H4 (cell line): Measurements from ENCODE around the gene C1orf167. TPM values are rescaled to one million over a fixed set of nuclear protein-coding genes. Genes with fewer than 3 reads are reported as not detected.
"Not testable (repeated sequence)": the region's sequence is repeated elsewhere in the genome, so short reads cannot be mapped to it uniquely, and the experiment has no call there.

Experiments used
- DNase-seq: peaks from one replicate; pipeline ENCODE4 v3.0.0-alpha.2; 2015; ENCODE audit warnings: low spot score
- total RNA-seq: library from RNA; depleted of rRNA; stranded (reverse); fragments of >200 nt; shearing (Covaris generic); gene quantifications from 2 replicates; pipeline ENCODE4 v1.2.3, GENCODE V29; 2014

Gene C1orf167
- total RNA-seq, 1 experiment from 2014 or later, result not detected

DNA sequence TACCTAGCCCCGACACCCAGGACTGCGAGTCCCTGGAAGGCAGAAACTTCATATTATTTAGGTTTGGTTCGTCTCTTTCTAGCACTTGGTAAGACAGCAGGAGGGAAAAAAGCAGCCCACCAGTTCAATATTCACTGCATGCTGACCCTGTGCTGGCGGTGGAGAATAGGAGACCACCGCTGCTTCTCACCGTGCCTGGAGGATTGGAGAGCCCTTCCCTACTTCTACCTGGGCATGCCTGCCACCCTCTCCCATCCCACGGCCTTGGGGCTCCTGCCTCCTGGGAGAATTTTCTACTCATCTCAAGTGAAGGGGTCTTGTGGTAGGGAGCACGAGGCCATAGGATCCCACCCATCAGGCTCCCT is 38.4 kb downstream of the C1orf167 start:
- DNase-seq, result no peak

DNA sequence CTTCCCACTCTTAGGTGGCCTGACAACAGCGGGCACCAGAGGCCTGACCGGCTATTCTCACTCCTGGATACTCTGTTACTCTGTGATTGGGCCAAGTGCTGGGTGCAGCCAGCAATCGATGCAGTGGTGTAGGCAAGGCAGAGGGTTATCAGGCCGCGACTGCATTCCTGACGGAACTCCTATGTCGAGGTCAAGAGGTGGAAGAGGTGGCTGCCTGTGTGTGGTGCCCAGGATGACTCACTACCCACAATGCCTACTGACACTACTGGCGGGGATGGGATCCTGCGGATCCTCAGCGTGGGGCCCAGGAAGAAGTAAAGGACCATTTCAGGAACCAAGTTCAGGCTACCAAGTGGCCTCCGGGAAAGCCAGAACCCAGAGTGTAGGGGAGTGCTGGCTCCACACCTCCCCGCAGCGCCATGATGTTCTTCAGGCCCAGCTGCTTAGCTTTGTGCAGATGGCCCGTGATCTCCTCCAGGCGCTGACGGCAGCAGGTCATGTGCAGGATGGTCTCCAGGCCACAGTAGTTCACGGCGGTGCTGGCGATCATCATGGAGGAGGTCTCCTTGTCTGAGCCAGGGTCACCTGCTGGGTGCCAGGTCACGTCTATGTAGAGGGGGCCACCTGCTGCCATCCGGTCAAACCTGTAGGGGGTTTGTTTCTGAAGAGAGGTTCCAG is 38.9 kb downstream of the C1orf167 start:
- no peak for DNase-seq

DNA sequence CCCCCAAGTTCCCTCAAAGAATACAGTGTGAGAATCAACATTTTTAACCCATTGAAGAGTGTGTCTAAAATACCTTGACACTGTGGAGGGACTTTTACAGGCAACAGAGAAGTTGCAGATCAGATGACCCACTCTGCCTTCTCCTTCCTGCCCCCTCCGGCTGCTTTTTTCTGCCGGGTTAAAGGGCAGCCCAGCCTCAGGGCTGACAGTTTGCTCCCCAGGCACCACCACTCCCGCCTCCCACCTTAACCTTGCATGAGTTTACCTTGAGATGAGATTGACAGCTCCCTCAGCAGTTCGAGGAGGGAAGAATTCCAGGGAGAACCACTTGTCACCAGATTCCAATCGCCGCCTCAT is 40.6 kb downstream of the C1orf167 start:
- no peak for DNase-seq

DNA sequence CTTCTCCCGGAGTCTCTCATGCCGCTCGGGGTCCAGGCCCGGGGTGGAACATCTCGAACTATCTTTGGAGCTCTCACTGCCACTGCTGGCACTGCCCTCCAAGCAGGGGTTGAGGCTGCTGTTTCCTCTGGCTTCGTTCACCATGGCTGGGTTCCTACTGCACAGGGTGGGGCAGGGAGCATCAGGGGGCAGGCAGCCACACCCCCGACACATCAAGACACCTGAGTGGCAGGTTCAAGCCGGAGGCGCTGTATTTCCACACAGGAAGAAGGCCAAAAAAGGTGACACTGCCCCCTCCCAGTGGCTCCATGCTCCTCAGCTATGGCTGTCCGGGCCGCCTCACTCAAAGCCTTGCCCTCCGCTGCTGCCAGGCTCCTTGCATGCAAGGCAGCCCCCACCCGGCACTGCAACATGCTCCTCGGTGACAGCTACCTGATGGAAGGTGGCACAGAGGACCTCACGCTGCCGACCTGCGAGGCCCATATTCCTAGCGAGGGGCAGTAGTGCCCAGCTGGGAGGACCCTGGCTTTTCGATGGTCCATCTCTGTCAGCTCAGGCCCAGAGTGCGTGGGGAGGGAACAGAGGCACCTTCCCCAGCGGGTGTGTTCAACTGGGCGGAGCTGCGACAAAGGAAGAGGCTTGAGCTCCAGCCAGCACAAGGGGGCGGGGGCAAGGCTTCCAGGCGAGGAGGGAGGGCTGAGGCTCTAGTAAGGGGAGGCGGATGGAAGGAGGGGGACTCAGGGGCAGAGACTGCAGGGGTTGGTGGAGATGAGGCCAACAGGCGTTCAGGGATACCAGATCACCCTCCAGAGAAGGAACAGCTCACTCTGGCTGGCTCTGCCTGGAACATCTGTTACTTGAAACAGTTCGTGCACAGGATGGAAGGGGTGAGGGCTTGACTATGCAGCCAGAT is 41.2 kb downstream of the C1orf167 start:
- DNase-seq, result peak; percentile 82

DNA sequence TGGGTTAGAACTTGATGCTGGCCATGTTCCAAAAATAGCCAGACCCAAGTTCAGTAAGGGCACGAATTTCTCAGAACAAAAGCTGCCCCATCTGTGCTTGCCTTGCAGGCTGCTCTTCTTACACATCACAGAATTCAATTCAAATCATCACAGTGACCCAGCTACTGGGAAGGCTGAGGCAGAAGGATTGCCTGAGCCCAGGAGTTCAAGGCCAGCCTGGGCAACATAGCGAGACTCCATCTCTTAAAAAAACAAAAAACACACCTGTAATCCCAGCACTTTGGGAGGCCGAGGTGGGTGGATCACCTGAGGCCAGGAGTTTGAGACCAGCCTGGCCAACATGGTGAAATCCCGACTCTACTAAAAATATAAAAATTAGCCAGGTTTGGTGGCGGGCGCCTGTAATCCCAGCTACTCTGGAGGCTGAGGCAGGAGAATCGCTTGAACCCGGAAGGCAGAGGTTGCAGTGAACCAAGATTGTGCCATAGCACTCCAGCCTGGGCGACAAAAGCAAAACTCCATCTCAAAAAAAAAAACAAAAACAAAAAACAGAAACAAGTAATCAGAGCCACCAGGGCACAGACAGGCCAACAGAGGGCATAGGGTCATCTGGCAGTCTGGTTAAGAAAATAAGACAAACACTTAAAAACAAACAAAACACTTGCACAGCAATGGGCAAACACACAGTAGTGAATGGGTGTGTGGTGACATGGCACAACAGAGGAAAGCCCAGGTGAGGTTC is 42.1 kb downstream of the C1orf167 start:
- not testable (repeated sequence) for DNase-seq

DNA sequence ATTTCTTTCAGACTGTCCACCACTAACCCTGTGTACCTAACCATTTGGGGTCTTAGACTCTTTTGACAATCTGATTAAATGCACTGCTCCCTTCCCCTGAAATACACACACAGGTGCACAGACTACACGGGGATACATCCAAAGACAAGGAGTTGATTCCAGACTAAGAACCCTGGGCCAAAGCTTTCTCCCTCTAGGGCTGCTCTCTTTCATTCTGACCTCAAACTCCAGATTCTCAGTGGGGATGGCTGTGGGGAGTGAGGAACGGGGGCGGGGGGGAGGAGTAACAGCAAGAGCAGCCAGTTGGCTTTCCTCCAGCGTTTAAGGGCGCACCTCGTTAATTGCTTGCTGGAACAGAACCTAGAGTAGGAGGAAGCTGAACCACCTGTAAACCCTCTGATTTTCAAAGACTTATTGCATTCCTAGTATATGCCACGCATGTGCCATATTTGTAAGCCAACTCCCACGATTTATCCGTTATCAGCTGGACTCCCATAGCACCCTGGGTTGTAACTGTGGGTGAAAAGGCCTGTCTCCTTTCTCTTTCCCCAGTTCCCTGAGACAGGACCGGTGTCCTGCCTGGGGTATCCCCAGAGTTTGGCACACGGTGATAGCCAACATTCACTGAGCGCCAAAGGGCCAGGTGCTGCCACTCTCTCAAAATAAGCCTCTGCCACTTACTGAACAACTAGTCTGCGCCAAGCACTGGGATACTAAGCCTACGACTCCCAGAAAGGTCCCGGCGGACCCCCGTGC is 42.9 kb downstream of the C1orf167 start:
- peak; percentile 44 for DNase-seq

DNA sequence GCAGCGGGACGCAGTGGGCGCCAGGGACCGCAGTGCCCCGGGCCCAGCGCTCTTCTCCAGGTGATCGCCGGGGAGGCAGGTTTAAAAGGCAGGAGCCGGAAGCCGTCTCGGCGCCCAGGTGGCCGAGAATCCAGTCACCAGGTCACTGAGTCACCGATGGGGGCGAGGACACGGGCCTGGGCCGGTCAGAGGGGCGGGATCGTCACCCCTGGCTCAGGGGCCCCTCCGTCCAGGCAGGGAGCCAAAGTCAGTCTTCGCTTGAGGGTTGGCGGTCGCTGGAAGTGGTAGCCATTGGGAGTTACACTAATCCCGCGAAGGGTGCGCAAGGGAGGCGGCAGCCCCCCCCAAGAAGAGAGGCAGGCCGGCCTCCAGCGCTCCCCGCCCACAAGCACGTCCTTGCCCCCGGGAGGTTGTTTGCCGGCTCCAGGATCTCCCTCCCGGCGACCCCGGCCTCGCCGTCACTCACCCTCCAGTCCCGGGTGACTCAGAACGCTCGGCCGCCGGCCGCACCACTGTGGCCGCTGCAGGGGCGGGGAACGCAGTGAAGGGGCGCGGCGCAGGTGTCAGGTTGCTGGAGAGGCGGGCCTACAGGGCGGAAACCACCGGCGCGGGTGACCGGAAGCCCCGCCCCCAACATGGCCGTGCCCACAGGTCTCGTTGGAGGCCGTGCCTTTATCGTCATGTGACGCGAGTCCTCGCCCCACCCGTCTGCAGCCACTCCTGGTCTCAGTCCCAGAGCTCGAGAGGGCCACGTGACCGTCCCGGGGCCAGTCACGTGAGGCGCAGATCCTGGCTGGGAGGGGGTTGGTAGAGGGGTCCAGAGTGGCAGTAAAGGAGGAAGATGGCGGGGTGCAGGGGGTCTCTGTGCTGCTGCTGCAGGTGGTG is 43.7 kb downstream of the C1orf167 start, which contains the start of the genes CLCN6 and MTHFR:
Gene CLCN6, plus strand, starts transcription at position 770 of the 885 bp plus-strand sequence. Its CDS starts 72 bp downstream, at position 842.
Gene MTHFR, minus strand, starts transcription at position 543 of the 885 bp plus-strand sequence. CDS start 2,848 bp downstream, outside the sequence.
- DNase-seq, result peak; percentile 99

DNA sequence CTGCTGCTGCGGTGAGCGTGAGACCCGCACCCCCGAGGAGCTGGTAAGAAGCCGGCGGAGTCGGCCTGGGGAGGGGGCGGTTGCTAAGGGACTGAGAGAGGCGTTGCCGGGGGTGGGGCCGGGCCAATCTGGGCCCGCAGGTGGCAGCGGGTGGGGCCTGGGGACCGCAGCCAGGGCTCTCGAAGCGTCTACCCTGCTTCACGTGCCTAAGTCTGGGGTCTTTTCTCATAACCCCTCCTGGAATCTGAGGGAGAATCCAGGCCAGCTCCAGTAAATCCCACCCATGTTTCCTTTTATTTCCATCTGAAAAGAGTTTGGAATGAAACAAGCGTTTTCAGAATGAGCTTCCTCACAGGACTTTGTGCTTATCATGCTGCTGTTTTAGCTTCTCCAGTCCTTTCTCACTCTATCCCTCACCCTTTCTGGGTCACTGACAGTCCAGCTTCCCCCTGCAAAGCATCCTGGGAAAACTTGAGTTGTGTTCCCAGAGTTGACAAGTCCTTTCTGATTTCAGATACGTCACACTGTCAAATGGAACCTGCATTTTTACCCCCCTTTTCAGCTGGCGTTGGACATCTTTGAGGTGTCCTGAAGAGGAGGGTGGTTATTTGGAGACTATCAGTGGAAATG is 44.4 kb downstream of the C1orf167 start:
- no peak for DNase-seq

DNA sequence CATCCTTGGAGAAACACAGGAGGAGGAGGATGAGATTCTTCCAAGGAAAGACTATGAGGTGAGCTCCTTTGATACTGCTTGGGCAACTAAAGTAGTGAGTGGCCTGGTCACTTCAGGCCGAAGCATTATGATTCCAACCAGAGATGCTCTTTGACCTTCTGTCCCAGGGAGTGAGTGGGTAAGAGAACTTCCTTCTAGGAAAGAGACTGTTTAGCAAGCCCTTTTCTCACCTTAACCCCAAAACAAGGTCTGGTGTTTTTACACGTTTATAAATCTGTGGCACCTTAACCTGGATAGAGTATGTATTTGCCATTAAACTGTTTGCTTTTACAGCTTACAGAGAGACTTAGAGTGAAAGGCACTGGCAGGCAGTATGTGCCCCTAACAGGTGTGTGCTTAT is 45.1 kb downstream of the C1orf167 start:
- no peak for DNase-seq

DNA sequence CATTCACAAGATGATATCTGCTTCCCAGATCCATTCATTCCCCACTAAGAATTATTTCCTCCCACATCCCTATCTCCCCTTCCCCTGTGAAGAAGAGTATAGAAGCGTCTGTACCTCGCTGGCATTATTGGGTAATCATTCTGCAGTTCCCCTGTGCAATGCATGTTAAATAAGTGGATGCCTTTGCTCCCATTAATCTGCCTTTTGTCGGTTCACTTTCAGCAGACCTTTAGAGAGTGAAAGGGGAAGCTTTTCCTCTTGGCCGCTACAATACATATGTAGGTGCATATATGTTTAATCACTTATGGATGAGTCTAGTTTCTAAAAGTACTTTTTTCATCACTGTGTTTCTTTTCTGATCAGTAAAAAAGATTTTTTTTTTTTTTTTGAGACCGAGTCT is 51.0 kb downstream of the C1orf167 start:
- no peak for DNase-seq

DNA sequence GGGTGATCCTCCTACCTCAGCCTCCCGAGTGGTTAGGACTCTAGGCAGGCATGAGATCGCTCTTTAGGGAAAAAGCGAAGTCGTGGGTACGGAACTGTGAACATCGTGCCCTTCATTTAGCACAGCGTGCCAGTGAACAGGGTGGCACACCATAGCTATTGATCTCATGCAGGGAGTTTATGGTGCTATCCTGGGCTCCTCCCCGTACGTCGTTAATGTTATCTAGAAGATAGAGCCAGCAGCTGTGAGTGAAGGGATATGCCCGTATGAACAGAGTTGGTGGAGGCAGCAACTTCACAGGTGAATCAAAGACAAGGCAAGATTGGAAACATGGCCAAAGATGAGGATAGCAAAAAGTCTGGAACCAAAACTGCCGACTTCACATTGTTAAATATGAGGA is 55.2 kb downstream of the C1orf167 start:
- DNase-seq, result no peak

DNA sequence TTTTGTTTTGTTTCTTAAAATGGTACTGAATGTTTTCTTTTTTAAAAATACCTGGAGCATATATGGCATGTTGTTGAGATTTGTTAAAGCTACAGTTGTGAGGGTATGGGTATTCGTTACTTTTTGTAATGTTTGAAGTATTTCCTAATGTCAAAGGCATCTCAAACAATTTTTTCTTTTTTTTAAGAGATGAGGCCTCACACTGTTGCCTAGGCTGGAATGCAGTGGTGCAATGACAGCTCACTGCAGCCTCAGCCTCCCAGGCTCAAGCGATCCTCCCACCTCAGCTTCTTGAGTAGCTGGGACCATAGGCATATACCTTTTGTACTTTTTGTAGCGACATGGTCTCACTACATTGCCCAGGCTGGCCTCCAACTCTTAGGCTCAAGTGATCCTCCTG is 60.1 kb downstream of the C1orf167 start:
- no peak for DNase-seq

DNA sequence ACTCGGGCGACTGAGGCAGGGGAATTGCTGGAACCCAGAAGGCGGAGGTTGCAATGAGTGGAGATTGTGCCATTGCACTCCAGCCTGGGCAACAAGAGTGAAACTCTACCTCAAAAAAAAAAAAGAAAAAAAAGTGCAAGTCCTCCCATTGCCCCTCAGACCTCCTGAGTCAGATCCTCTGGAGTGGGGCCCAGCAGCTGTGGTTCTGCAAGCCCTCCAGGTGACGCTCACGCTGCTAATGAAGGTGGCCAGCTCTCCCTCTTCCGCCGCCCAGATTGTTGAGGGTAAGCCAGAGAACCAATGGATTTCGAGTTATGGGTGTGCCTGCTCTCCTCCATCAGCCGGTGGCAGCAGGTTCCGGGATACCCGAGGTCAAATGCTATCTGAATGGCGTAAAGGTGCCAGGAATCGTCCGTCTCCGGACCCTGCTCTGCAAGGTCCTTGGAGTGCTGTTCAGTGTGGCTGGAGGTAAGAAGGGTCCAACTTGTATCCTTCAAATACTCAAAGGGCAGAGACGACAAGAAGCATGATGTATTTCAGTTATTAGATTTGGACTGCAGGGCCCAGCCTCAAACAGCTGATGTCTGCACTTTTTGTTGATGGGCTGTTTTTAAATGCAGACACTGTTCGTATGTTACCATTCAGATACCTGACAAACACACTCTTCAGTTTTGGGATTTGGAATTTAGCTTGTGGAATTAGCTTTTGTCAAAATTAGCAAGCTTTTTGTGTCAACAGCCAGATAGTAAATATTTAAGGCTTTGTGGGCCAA is 61.6 kb downstream of the C1orf167 start:
- DNase-seq, result peak; percentile 42

DNA sequence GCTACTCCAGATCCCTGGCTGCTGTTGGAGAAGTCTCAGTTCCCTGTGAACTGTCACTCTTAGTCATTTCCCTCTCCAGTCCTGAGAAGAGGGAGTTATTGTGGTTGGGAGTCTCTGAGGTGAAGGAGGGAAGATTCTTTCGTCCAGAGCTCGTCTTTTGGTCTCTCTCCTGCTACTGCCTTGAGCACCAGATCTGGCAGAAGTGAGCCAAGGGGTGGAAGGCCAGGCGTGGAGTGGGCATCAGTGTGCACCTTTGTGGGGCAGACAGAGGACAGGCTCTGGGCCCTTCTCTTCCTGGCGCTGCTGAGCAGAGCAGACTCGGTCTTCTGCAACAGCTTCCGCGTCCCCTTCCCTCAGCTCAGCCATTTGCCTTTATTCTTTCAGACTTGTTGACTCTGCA is 63.1 kb downstream of the C1orf167 start:
- DNase-seq, result no peak

DNA sequence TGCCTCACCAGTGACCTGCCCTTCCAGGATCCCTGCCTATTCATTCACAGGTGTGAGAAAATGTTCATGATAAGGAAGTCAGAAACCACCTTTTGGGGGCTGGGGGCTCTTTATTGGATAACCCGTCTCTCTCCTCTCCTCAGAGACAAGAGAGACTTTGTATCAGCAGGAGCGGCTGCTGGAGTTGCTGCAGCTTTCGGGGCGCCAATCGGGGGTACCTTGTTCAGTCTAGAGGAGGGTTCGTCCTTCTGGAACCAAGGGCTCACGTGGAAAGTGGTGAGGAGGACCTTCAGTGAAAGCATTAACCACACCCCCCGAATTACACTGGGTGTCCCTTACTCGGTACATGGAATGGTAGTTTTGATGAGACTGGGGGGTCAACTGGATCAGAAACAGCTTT is 65.0 kb downstream of the C1orf167 start:
- DNase-seq, result no peak

DNA sequence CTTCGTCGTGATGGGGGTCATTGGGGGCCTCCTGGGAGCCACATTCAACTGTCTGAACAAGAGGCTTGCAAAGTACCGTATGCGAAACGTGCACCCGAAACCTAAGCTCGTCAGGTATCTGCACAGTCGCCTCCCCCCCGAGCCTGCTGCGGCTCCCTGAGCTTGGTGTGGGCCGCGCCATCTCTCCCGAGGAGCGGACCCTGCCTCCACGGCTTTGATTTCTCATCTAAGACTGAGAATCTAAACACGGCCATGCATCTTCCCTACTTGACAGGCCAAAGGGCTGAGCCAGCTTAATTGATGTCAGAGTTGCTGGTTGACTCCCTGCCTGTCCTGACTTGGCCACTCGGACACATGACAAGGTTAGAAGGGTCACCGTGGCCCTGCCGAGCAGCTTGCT is 66.5 kb downstream of the C1orf167 start:
- no peak for DNase-seq

DNA sequence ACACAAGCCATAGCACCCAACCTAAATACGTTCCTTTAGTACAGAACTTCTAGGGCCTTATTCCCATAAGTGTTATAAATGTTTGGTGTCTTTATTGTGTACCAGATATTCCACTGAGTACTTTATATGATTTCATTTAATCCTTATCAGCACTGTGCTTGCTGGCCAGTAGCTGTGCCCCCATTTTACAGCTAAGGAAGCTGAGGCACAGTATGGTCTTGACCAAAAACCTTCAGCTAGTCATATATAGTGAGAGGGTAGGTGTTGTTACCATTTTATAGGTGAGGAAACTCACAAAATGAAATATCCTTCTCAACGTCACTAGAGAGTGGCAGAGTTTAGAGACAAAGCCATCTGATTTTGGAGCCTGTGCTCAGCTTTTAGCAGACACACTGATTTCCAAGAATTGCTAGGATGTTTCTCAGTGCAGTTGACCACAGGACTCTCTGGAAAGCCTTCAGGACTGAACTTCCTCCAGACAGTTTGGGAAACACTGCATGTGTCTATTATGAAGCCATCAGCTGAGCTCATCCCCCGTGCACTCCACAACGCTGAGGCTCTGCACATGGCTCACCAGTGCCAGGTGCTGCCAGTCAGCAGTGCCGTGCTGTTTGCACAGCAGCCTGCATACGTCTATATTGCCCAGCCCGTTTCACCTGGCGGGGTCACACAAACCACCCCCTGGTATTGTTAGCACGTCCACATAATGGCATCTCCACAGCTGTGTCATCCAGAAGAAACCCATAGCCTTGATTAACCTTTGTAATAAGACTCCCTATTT is 70.1 kb downstream of the C1orf167 start:
- no peak for DNase-seq

DNA sequence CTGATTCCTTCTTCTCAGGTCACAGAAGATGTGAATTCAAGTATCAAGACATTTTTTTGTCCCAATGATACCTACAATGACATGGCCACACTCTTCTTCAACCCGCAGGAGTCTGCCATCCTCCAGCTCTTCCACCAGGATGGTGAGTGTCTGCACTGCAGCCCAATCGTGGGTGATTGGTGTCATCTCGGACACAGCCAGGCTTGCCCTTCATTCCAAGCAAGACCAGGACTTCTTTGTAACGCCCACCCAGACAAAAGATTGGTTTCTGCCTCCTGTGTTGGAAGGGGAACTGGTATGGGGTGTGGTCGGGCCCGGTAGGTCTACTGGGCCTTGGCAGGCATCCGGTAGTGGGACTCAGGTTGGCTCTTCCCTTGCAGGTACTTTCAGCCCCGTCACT is 71.5 kb downstream of the C1orf167 start:
- DNase-seq, result no peak
